VCaP (cell line): ENCODE data around the gene ACTG2.

Experiments
- H3K27ac ChIP-seq: fragments of 450-650 bp; 2 replicates; pipeline ENCODE4 v1.5.1; 2017
- TF ChIP-seq, protein P1 (sequence below): fragments of 450-650 bp; conservative IDR thresholded peaks from 2 replicates; pipeline ENCODE4 v1.5.1; 2017; ENCODE audit warnings: mild to moderate bottlenecking, moderate library complexity

ACTG2 gene

DNA sequence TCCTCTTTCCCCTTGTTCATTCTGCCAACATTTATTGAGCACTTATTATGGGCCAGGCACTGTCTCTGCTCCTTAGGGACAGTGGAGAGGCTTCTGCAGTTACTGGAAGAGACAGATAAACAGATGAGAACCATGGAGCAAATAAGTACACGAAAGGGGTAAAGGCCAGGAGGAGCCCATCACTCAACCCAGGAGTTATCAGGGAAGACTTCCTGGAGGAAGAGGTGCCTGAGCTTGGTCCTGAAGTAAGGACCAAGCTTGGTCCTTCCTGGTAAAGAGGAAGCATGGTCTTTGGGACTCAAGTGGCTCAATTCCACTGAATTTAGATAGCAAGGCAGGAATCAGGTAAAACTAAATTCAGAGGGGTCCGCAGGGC lies 1.7 kb downstream of the ACTG2 start:
- TF ChIP-seq, protein P1, sequence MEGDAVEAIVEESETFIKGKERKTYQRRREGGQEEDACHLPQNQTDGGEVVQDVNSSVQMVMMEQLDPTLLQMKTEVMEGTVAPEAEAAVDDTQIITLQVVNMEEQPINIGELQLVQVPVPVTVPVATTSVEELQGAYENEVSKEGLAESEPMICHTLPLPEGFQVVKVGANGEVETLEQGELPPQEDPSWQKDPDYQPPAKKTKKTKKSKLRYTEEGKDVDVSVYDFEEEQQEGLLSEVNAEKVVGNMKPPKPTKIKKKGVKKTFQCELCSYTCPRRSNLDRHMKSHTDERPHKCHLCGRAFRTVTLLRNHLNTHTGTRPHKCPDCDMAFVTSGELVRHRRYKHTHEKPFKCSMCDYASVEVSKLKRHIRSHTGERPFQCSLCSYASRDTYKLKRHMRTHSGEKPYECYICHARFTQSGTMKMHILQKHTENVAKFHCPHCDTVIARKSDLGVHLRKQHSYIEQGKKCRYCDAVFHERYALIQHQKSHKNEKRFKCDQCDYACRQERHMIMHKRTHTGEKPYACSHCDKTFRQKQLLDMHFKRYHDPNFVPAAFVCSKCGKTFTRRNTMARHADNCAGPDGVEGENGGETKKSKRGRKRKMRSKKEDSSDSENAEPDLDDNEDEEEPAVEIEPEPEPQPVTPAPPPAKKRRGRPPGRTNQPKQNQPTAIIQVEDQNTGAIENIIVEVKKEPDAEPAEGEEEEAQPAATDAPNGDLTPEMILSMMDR, result no peak
- no peak overlapping the region for H3K27ac ChIP-seq

DNA sequence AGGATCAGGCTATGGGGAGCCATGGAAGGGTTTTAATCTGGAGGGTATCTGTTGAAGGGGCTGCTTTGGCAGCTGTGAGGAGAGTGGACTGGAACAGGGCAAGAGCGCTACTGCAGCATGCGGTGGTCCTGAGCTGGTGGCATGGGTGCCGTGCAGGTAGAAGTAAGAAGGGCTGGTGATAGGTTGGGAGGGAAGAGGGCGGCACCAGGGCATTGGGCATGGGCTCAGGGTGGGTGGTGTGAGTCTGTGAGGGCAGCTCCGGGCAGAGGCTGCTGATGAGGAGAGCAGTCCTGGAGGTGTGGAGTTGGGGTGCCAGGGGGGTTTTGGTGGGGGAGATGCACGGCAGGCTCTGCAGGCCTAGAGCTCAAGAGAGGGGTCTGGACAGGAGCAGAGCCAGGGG lies 2.1 kb downstream of the ACTG2 start:
- no peak overlapping the region for H3K27ac ChIP-seq
- TF ChIP-seq, protein P1, result no peak

DNA sequence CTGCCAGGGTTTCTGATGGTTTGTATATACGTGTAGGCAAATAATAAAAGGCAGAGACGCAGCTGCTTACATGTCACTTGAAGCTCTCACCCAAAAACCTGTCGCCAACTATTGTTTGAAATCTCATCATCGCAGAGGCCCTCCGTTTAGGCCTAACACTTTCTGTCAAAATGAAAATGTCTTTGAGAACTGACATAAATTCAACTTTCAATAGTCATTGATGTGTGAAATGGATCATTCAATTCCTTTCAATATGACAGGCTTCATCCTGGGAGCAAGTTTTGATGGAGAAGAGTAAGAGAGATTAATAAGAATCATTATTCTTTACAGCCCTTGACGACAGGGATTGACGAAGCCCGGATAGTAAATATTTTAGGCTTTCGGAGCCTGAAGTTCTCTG lies 2.7 kb downstream of the ACTG2 start:
- TF ChIP-seq, protein P1, result no peak
- no peak overlapping the region for H3K27ac ChIP-seq

DNA sequence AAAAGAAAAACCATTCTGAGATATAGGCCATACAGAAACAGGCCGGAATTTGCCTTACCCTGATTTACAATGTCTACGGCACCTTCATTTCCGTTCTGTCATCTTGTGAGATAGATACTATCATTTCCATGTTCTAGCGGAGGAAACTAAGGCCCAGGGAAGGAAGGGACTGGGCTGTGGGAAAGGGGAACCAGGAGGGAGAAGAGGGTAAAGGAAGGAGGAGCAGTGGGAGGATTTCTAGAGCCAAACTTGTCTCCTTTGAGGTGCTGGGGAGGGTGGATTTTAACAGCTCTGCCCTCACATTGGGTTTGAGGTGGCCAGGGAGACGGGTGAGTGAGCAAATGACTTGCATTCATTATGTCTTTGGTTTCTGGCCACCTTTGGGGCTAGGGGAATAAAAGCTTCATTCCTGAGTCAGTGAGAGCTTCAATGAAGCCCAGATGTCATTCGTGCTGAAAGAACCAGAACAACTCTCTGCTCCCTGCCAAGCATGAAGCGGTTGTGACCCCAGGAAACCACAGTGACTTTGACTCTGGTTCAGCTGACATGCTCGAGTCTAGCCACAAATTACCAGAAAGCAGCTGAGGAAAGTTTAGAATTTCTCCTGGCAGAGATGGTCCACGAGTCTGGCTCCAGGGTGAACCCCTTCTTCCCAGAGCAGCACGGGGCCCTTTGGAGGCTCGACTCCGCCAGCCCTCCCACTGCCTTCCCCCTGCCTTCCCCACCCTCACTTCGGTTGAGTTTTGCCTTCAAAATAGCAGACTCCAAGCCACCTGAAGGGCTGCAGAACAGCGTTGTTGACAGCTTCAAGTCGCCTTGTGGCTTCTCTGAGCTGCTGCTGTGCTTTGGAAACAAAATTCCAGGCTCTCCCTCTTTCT lies 3.8 kb downstream of the ACTG2 start:
- no peak overlapping the region for H3K27ac ChIP-seq
- TF ChIP-seq, protein P1, result no peak

DNA sequence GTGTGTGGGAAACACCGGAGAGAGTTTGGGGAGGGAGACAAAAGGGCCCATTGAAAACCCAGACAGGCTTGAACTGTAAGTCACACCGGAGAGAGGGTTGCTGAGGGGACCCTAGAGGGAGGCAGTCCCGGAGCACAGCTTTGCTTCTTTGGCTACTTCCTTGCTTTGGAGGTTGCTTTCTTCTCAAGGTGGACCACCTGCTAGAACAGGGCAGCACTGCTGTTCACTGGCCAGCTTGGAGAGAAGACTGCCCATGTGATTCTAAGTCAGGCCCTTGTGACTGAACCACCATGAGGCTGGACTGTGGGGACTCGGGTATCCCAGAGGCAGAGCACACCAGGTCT lies 4.4 kb downstream of the ACTG2 start:
- TF ChIP-seq, protein P1, result no peak
- H3K27ac ChIP-seq, result no peak overlapping the region

DNA sequence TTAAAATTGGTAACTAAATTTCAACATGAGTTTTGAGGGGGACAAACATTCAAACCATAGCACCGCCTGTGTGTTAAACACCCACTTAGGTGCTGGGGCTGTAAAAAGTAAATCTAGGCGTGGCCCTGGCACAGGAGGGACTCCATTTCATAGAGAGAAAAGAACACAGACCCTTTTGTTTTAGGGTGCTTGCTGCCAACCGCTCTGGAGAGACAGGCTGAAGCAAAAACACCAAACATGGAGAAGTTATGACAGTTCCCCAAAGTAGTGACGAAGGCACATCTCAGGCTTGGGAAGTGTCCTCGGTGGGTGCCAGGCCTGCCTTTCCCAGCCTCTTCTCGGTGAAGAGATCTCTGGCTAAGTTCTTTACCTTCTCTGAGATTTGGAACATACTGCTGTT lies 5.1 kb downstream of the ACTG2 start:
- H3K27ac ChIP-seq, result no peak overlapping the region

DNA sequence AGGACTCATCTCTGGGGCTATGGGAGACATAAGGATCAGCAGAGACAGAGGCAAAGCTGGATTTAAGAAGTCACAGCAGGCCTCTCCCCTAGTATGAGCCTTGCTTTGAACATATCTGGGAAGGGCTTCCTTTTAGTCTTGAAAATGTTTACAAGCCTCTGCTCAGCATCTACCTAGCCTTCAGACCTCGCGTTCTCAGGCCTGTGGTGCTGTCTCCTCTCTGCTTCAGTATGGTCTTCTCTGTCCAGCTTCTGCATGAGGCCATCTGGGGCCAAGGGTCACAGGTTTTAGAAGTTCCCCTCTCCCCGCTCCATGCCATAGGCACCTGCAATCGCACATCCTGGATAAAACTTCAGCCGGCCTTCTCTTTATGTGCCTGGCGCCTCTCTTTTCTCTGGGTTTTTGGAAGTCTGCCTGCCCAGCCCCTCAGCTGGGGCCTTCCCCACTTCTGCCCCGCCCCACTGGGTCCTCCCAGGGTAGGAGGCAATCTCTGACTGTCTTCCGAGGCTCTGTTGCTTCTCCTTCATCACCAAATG lies 7.1 kb downstream of the ACTG2 start:
- TF ChIP-seq, protein P1, result no peak
- no peak overlapping the region for H3K27ac ChIP-seq

More for the DNA sequence above, 5.1 kb downstream of the ACTG2 start:
- TF ChIP-seq, protein P1, result no peak
